HepG2 (cell line): ENCODE results near the gene SMURF1. TPM values are rescaled to one million over a fixed set of nuclear protein-coding genes. Genes with fewer than 3 reads are reported as not detected.

Experiments used
- ATAC-seq: fragments of 200-7000 bp; cut with Tn5 transposase; 3 replicates; pipeline ENCODE4 v1.9.1; 2020; ENCODE audit warnings: mild to moderate bottlenecking, moderate library complexity
- BruUV-seq: library from RNA; stranded (reverse); fragments of 400-500 nt; replicated peaks from 2 replicates; lab custom pipeline; 2021; lab: Mats Ljungman, UMichigan
- CTCF ChIA-PET: fragments of 300-600 bp; formaldehyde crosslinking; extraction: SDS; loops from one replicate; lab custom pipeline; 2021; ENCODE audit warnings: low total read pairs, inconsistent platforms, low intra/inter-chr PET ratio; lab: Yijun Ruan, JAX
- POLR2A ChIA-PET: fragments of 350-600 bp; sonication (Branson Sonifier 250); formaldehyde crosslinking; loops from one replicate; lab custom pipeline; 2020; ENCODE audit warnings: antibody characterized with exemption, inconsistent platforms; lab: Yijun Ruan, JAX
- DNase-seq: peaks from one replicate; pipeline ENCODE4 v3.0.0-alpha.2; 2015; ENCODE audit warnings: low spot score
- FAIRE-seq: peaks from 3 replicates; lab custom pipeline; 2011; peaks lifted over from hg19 to GRCh38; lab: Jason Lieb, UNC
- H2AFZ ChIP-seq: one replicate; pipeline ENCODE4 v1.6.1; 2011; ENCODE audit warnings: low read length, inconsistent platforms
- H3K27ac ChIP-seq: fragments of 300-600 bp; 3 replicates; pipeline ENCODE4 v1.8.0; 2011; ENCODE audit warnings: mixed run types, mild to moderate bottlenecking, mixed read lengths, low read length, inconsistent platforms; ENCODE audit not compliant: insufficient read depth; ENCODE audit errors: extremely low read length
- H3K27me3 ChIP-seq, 2 experiments: fragments of 200-600 bp in 1 of 2; 2 replicates in 1 of 2; 3 replicates in 1 of 2; pipeline versions ENCODE4 v1.6.0 to v1.8.0; 2011; ENCODE audit warnings: low read length in 2 of 2, mild to moderate bottlenecking in 2 of 2, moderate library complexity in 2 of 2, inconsistent platforms in 1 of 2; ENCODE audit not compliant: insufficient read depth in 2 of 2, control insufficient read depth in 1 of 2
- H3K36me3 ChIP-seq, 2 experiments: fragments of 200-600 bp in 1 of 2; replicated peaks in 1 of 2; 2 replicates in 1 of 2; 3 replicates in 1 of 2; pipeline versions ENCODE4 v1.5.1 to v1.8.0; 2011; ENCODE audit warnings: low read length in 2 of 2, inconsistent platforms in 1 of 2; ENCODE audit not compliant: insufficient read depth in 2 of 2, control insufficient read depth in 1 of 2
- H3K4me1 ChIP-seq: 2 replicates; pipeline ENCODE4 v1.5.1; 2012; ENCODE audit warnings: low read length, inconsistent platforms; ENCODE audit not compliant: insufficient read depth
- H3K4me2 ChIP-seq: 2 replicates; pipeline ENCODE4 v1.6.0; 2011; ENCODE audit warnings: low read depth, low read length, inconsistent platforms
- H3K4me3 ChIP-seq, 3 experiments: fragments of 200-600 bp in 1 of 3; sonication (generic), shearing (Covaris generic) in 1 of 3; replicated peaks in 1 of 3; 2 replicates each; pipeline ENCODE4 v1.5.1; 2011 to 2016; ENCODE audit warnings: low read length in 3 of 3, inconsistent platforms in 2 of 3, low read depth in 2 of 3, mild to moderate bottlenecking in 2 of 3, control low read depth in 1 of 3, mixed read lengths in 1 of 3; ENCODE audit not compliant: insufficient read depth in 1 of 3
- H3K79me2 ChIP-seq: one replicate; pipeline ENCODE4 v1.6.1; 2011; ENCODE audit warnings: low read length, inconsistent platforms; ENCODE audit not compliant: insufficient read depth
- H3K9ac ChIP-seq: 2 replicates; pipeline ENCODE4 v1.6.0; 2011; ENCODE audit warnings: mild to moderate bottlenecking, low read depth, low read length, inconsistent platforms; ENCODE audit not compliant: insufficient read depth
- H3K9me3 ChIP-seq: 2 replicates; pipeline ENCODE4 v1.5.1; 2012; ENCODE audit warnings: mild to moderate bottlenecking, low read length
- H4K20me1 ChIP-seq: 2 replicates; pipeline ENCODE4 v1.6.0; 2011; ENCODE audit warnings: inconsistent platforms, mild to moderate bottlenecking, low read length, moderate library complexity; ENCODE audit not compliant: insufficient read depth
- CREB3 ChIP-seq: sonication (generic); formaldehyde crosslinking; IDR thresholded peaks from 2 replicates; pipeline ENCODE4 v1.5.0; 2020; ENCODE audit warnings: missing genetic modification reagents
- KLF11 ChIP-seq: IDR thresholded peaks from 2 replicates; pipeline ENCODE4 v1.6.1; 2016; ENCODE audit warnings: missing compliant biosample characterization
- STAT6 ChIP-seq: sonication (generic); formaldehyde crosslinking; IDR thresholded peaks from 2 replicates; pipeline ENCODE4 v1.4.0; 2020; ENCODE audit warnings: missing genetic modification reagents, mild to moderate bottlenecking, borderline replicate concordance
- ZBTB25 ChIP-seq: IDR thresholded peaks from 2 replicates; pipeline ENCODE4 v1.6.1; 2018; ENCODE audit warnings: missing genetic modification reagents
- ZNF207 ChIP-seq: fragments of 450-650 bp; IDR thresholded peaks from 2 replicates; pipeline ENCODE4 v1.6.1; 2016; ENCODE audit warnings: antibody characterized with exemption, borderline replicate concordance
- ZNF34 ChIP-seq: sonication (generic); formaldehyde crosslinking; IDR thresholded peaks from 2 replicates; pipeline ENCODE4 v1.4.0; 2020; ENCODE audit warnings: mild to moderate bottlenecking, missing genetic modification reagents, borderline replicate concordance
- ZNF441 ChIP-seq: sonication (generic); formaldehyde crosslinking; IDR thresholded peaks from 2 replicates; pipeline ENCODE4 v1.7.0; 2021; ENCODE audit warnings: missing genetic modification reagents, borderline replicate concordance
- ZNF562 ChIP-seq: sonication (generic); formaldehyde crosslinking; IDR thresholded peaks from 2 replicates; pipeline ENCODE4 v1.8.0; 2022; ENCODE audit warnings: missing genetic modification reagents, borderline replicate concordance
- ZNF660 ChIP-seq: sonication (generic); formaldehyde crosslinking; IDR thresholded peaks from 2 replicates; pipeline ENCODE4 v1.5.1; 2020; ENCODE audit warnings: mild to moderate bottlenecking, low read depth, missing genetic modification reagents, borderline replicate concordance
- WGBS: methylation state at CpG from one replicate; pipeline ENCODE4 v1.1.6; 2017; ENCODE audit warnings: low lambda C conversion rate; 5-methylcytosine and 5-hydroxymethylcytosine counted together
- in situ Hi-C: cut with HindIII; loops from 2 replicates; pipeline ENCODE4 v1.10.0; 2017; ENCODE audit warnings: low pct_unique_long_range_greater_than_20kb; ENCODE audit not compliant: extremely low pct_ligation_motif_present
- intact Hi-C: fragments of 100-400 bp; cut with micrococcal nuclease; formaldehyde crosslinking; loops from one replicate; pipeline ENCODE4 v1.10.0; 2022; ENCODE audit not compliant: unreplicated experiment
- polyA plus RNA-seq, 8 experiments: library from polyadenylated mRNA; depleted of rRNA in 3 of 8; stranded (reverse) in 7 of 8; unstranded in 1 of 8; fragments of >200 nt; fragmentation: Illumina TruSeq in 4 of 8; extraction: Trizol in 4 of 8; gene quantifications; 2 replicates each; pipeline versions ENCODE4 v1.2.1 to v1.2.3, GENCODE V29; 2011 to 2016; ENCODE audit warnings: low read depth in 4 of 8, missing spikeins in 1 of 8, mixed read lengths in 1 of 8; ENCODE audit not compliant: insufficient read depth in 1 of 8
- total RNA-seq, 5 experiments: library from RNA; depleted of rRNA; stranded (reverse); fragments of >200 nt; fragmentation: Illumina TruSeq; extraction: Trizol; gene quantifications; 2 replicates each; pipeline ENCODE4 v1.2.3, GENCODE V29; 2016; ENCODE audit warnings: low read depth in 1 of 5
- TF ChIP-seq, protein P1 (sequence below): sonication (generic); formaldehyde crosslinking; IDR thresholded peaks from 2 replicates; pipeline ENCODE4 v1.5.0; 2020; ENCODE audit warnings: mild to moderate bottlenecking, missing genetic modification reagents, borderline replicate concordance
- TF ChIP-seq, protein P2 (sequence below): sonication (generic); formaldehyde crosslinking; IDR thresholded peaks from 2 replicates; pipeline ENCODE4 v1.5.1; 2020; ENCODE audit warnings: missing genetic modification reagents, mild to moderate bottlenecking, borderline replicate concordance

SMURF1 gene
- total and polyA plus RNA-seq, 2 of the 13 experiments (the other 11 are each of a cell fraction or from before 2014, with no cell fraction given), result 8.3 to 11.1 TPM

DNA sequence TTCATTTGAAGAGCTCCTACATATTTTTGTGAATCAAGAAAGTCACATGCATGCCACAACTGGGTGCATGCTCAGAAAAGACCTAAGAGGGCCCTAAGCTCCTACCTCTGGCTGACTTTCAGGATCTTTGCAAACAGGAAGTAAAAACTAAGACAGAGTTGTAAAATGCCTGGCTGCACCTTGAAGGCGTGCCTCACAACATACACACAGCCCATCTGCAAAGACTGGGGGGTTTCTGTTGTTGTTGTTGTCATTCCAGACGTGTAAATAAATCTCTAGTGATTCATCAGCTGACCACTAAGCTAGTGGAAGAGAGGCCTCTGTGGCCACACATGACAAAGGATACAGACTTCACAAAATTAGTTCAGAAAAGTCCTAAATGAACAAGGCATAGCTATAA is 31.8 kb downstream of the SMURF1 start:
- H3K4me3 ChIP-seq, result no peak overlapping the region
- BruUV-seq, result no TSS peak
- POLR2A ChIA-PET, result interaction anchor here (1.8 kb wide), 1 partner anchor 13 kb away, joined by 6 read pairs; no protein-coding TSS in a partner anchor
- no peak overlapping the region for H3K9ac ChIP-seq
- H4K20me1 ChIP-seq, result no peaks in the 10 kb centered on the region; the same call in 1 of the 2 replicates
- no peaks in the 10 kb centered on the region for H3K9me3 ChIP-seq
- peaks cover 79% of the 10 kb centered on the region for H3K79me2 ChIP-seq
- H3K4me2 ChIP-seq, result no peak overlapping the region
- H3K27me3 ChIP-seq, result no peaks in the 10 kb centered on the region
- no peak for ATAC-seq
- in situ Hi-C loops, result no loop called here
- H3K4me1 ChIP-seq, result peaks cover 53% of the 10 kb centered on the region
- no peak overlapping the region for H2AFZ ChIP-seq
- DNase-seq, result no peak
- WGBS, result 83% methylated on average over 2 of the region's 2 CpGs
- intact Hi-C loops, result no loop called here
- H3K27ac ChIP-seq, result peak overlapping the region; percentile 29
- CTCF ChIA-PET, result no interaction called here
- no peak for FAIRE-seq
- no peaks in the 10 kb centered on the region for H3K36me3 ChIP-seq
- TF ChIP-seq ZNF441 (CRISPR knock-in tag) (no peak), ZNF562 (CRISPR knock-in tag) (no peak), ZNF660 (CRISPR knock-in tag) (no peak), ZNF34 (CRISPR knock-in tag) (no peak), KLF11 (no peak), STAT6 (CRISPR knock-in tag) (no peak), ZNF207 (no peak), ZBTB25 (CRISPR knock-in tag) (no peak), CREB3 (CRISPR knock-in tag) (no peak)
- TF ChIP-seq, protein P1, sequence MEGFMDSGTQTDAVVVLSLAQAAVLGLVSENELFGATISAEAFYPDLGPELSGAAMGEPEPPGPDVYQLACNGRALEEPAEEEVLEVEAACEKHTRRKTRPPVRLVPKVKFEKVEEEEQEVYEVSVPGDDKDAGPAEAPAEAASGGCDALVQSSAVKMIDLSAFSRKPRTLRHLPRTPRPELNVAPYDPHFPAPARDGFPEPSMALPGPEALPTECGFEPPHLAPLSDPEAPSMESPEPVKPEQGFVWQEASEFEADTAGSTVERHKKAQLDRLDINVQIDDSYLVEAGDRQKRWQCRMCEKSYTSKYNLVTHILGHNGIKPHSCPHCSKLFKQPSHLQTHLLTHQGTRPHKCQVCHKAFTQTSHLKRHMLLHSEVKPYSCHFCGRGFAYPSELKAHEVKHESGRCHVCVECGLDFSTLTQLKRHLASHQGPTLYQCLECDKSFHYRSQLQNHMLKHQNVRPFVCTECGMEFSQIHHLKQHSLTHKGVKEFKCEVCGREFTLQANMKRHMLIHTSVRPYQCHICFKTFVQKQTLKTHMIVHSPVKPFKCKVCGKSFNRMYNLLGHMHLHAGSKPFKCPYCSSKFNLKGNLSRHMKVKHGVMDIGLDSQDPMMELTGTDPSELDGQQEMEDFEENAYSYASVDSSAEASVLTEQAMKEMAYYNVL (CRISPR knock-in tag), result no peak
- TF ChIP-seq, protein P2, sequence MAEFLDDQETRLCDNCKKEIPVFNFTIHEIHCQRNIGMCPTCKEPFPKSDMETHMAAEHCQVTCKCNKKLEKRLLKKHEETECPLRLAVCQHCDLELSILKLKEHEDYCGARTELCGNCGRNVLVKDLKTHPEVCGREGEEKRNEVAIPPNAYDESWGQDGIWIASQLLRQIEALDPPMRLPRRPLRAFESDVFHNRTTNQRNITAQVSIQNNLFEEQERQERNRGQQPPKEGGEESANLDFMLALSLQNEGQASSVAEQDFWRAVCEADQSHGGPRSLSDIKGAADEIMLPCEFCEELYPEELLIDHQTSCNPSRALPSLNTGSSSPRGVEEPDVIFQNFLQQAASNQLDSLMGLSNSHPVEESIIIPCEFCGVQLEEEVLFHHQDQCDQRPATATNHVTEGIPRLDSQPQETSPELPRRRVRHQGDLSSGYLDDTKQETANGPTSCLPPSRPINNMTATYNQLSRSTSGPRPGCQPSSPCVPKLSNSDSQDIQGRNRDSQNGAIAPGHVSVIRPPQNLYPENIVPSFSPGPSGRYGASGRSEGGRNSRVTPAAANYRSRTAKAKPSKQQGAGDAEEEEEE (CRISPR knock-in tag), result no peak
